Measurements from ENCODE around the gene OR10P1.

OR10P1 gene

GRCh38 chr12:55654511-55655214, 18.0 kb downstream of the OR10P1 start:
- H3K4me3 ChIP-seq (ENCODE audit: insufficient read depth, low read length, poor library complexity, severe bottlenecking) = no peak overlapping the region
- no peaks in the 10 kb centered on the region for H3K9me2 ChIP-seq (replicated peaks; ENCODE audit: insufficient read depth, low read length)
- no peaks in the 10 kb centered on the region for H3K9me3 ChIP-seq (ENCODE audit: insufficient read depth, low read length)
- TF ChIP-seq EZH2phosphoT487 (conservative IDR thresholded peaks at IDR 0.05; ENCODE audit: low read length) (no peak), CTCF (IDR thresholded peaks at IDR 0.05; ENCODE audit: insufficient read depth, low read length, poor library complexity, severe bottlenecking) (no peak)
- H3K27ac ChIP-seq (ENCODE audit: low read depth, low read length) = no peak overlapping the region
- H3K9ac ChIP-seq (ENCODE audit: low read length) = no peak overlapping the region
- no peak overlapping the region for H3K4me2 ChIP-seq (ENCODE audit: low read depth, low read length, poor library complexity, severe bottlenecking)
- no peak overlapping the region for H2AFZ ChIP-seq (ENCODE audit: low read depth, low read length, severe bottlenecking)
- H3K79me2 ChIP-seq (ENCODE audit: insufficient read depth, low read length) = no peaks in the 10 kb centered on the region
- no peaks in the 10 kb centered on the region for H3F3A ChIP-seq (ENCODE audit: insufficient read depth)
- no peaks in the 10 kb centered on the region for H3K36me3 ChIP-seq (ENCODE audit: low read length)
- H4K20me1 ChIP-seq (ENCODE audit: low read depth, low read length) = no peaks in the 10 kb centered on the region
- H3K27me3 ChIP-seq (ENCODE audit: low read length) = no peaks in the 10 kb centered on the region

GRCh38 chr12:55657212-55657611, 20.5 kb downstream of the OR10P1 start:
- H3F3A ChIP-seq (ENCODE audit: insufficient read depth) = no peaks in the 10 kb centered on the region
- H4K20me1 ChIP-seq (ENCODE audit: low read depth, low read length) = no peaks in the 10 kb centered on the region
- no peaks in the 10 kb centered on the region for H3K27me3 ChIP-seq (ENCODE audit: low read length)
- H3K9me3 ChIP-seq (ENCODE audit: insufficient read depth, low read length) = no peaks in the 10 kb centered on the region
- H3K9me2 ChIP-seq (replicated peaks; ENCODE audit: insufficient read depth, low read length) = no peaks in the 10 kb centered on the region
- H3K36me3 ChIP-seq (ENCODE audit: low read length) = no peaks in the 10 kb centered on the region
- no peak for TF ChIP-seq CTCF (IDR thresholded peaks at IDR 0.05; ENCODE audit: insufficient read depth, low read length, poor library complexity, severe bottlenecking)
- TF ChIP-seq EZH2phosphoT487 (conservative IDR thresholded peaks at IDR 0.05; ENCODE audit: low read length) = no peak
- no peak overlapping the region for H3K9ac ChIP-seq (ENCODE audit: low read length)
- no peak overlapping the region for H2AFZ ChIP-seq (ENCODE audit: low read depth, low read length, severe bottlenecking)
- no peak overlapping the region for H3K4me3 ChIP-seq (ENCODE audit: insufficient read depth, low read length, poor library complexity, severe bottlenecking)
- no peak overlapping the region for H3K27ac ChIP-seq (ENCODE audit: low read depth, low read length)
- H3K79me2 ChIP-seq (ENCODE audit: insufficient read depth, low read length) = no peaks in the 10 kb centered on the region
- H3K4me2 ChIP-seq (ENCODE audit: low read depth, low read length, poor library complexity, severe bottlenecking) = no peak overlapping the region

- Histone ChIP-seq H4K20me1 (ENCODE audit: low read depth, low read length) (no peaks in the 10 kb centered on the region), H2AFZ (ENCODE audit: low read depth, low read length, severe bottlenecking) (no peak overlapping the region), H3K27me3 (ENCODE audit: low read length) (no peaks in the 10 kb centered on the region), H3K9ac (ENCODE audit: low read length) (no peak overlapping the region), H3K27ac (ENCODE audit: low read depth, low read length) (no peak overlapping the region), H3K4me2 (ENCODE audit: low read depth, low read length, poor library complexity, severe bottlenecking) (no peak overlapping the region), H3F3A (ENCODE audit: insufficient read depth) (no peaks in the 10 kb centered on the region), H3K9me2 (replicated peaks; ENCODE audit: insufficient read depth, low read length) (no peaks in the 10 kb centered on the region), H3K79me2 (ENCODE audit: insufficient read depth, low read length) (no peaks in the 10 kb centered on the region), H3K36me3 (ENCODE audit: low read length) (no peaks in the 10 kb centered on the region), H3K4me3 (ENCODE audit: insufficient read depth, low read length, poor library complexity, severe bottlenecking) (no peak overlapping the region), H3K9me3 (ENCODE audit: insufficient read depth, low read length) (no peaks in the 10 kb centered on the region)
- no peak for TF ChIP-seq CTCF (IDR thresholded peaks at IDR 0.05; ENCODE audit: insufficient read depth, low read length, poor library complexity, severe bottlenecking)
- TF ChIP-seq EZH2phosphoT487 (conservative IDR thresholded peaks at IDR 0.05; ENCODE audit: low read length) = no peak
Observed at GRCh38 chr12:55658212-55658611, 21.5 kb downstream of the OR10P1 start.
